Right atrium auricular region (tissue), 2 donors: ENCODE measurements around the gene TMEM202. TPM values are rescaled to one million over a fixed set of nuclear protein-coding genes. Genes with fewer than 3 reads are reported as not detected.
A peak's percentile ranks its signal among the peaks of the same experiment; 100 is the strongest.

Experiments
- DNase-seq: peaks from one replicate; pipeline ENCODE4 v3.0.0-alpha.2; 2019; ENCODE audit warnings: low spot score
- H3K27ac ChIP-seq, 2 donors: fragments of 200-600 bp; sonication (generic); 1 replicate in 1 of 2; 2 replicates in 1 of 2; pipeline ENCODE4 v1.5.1; 2016 to 2019
- H3K27me3 ChIP-seq, 2 donors: fragments of 200-600 bp; sonication (generic); one replicate each; pipeline versions ENCODE4 v1.5.1 to v1.6.0; 2017 to 2019
- H3K36me3 ChIP-seq: fragments of 200-600 bp; sonication (generic); one replicate; pipeline ENCODE4 v1.5.1; 2016
- H3K4me1 ChIP-seq, 2 donors: fragments of 200-600 bp; sonication (generic); one replicate each; pipeline versions ENCODE4 v1.5.1 to v1.6.0; 2017 to 2019
- H3K4me3 ChIP-seq, 2 donors: fragments of 200-600 bp; sonication (generic); 1 replicate in 1 of 2; 2 replicates in 1 of 2; pipeline ENCODE4 v1.5.1; 2017 to 2019; ENCODE audit warnings: mild to moderate bottlenecking in 1 of 2, moderate library complexity in 1 of 2
- H3K9me3 ChIP-seq, 2 donors: fragments of 200-600 bp; sonication (generic); one replicate each; pipeline ENCODE4 v1.5.1; 2019
- CTCF ChIP-seq, 2 donors: fragments of 200-600 bp; sonication (generic); IDR thresholded peaks; one replicate each; pipeline ENCODE4 v1.5.1; 2019; ENCODE audit warnings: antibody characterized with exemption in 2 of 2
- total RNA-seq, 2 donors: library from RNA; depleted of rRNA; stranded (reverse); fragments of >200 nt; gene quantifications; one replicate each; pipeline ENCODE4 v1.1.0, GENCODE V29; 2016

The TMEM202 gene
- total RNA-seq, 2 donors from 2014 or later = not detected

GRCh38 chr15:72361176-72361575 is 36.9 kb upstream of the TMEM202 start:
- no peak overlapping the region for H3K4me3 ChIP-seq
- peaks cover 8% of the 10 kb centered on the region for H3K36me3 ChIP-seq
- no peaks in the 10 kb centered on the region for H3K9me3 ChIP-seq
- H3K4me1 ChIP-seq = peaks cover 0 to 31% of the 10 kb centered on the region in 2 donors
- no peak for TF ChIP-seq CTCF (IDR thresholded peaks at IDR 0.05)
- H3K27ac ChIP-seq = no peak overlapping the region
- no peak for DNase-seq
- no peaks in the 10 kb centered on the region for H3K27me3 ChIP-seq

DNA sequence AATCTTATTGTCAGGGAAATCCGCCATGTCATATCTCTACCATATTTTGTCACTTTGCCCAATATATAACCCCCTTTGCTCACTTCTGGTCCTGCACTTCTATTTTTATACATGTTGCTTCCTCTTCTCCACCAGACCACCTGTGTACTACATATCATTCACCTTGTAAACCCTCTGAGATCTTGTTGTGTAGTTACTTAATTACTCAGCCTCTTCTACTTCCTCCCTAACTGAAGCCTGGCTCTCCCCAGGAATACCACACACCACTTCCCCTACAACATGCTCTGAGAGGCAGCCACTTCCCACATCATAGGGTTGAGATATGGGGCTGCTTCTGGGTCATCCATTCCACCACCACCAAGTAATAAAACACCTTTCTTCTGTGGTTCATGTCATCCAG is 32.3 kb upstream of the TMEM202 start:
- Histone ChIP-seq H3K27ac (no peak overlapping the region), H3K4me1 (peaks cover 0 to 16% of the 10 kb centered on the region in 2 donors), H3K4me3 (no peak overlapping the region), H3K36me3 (no peaks in the 10 kb centered on the region), H3K9me3 (no peaks in the 10 kb centered on the region), H3K27me3 (no peaks in the 10 kb centered on the region)
- no peak for DNase-seq
- TF ChIP-seq CTCF (IDR thresholded peaks at IDR 0.05) = no peak

DNA sequence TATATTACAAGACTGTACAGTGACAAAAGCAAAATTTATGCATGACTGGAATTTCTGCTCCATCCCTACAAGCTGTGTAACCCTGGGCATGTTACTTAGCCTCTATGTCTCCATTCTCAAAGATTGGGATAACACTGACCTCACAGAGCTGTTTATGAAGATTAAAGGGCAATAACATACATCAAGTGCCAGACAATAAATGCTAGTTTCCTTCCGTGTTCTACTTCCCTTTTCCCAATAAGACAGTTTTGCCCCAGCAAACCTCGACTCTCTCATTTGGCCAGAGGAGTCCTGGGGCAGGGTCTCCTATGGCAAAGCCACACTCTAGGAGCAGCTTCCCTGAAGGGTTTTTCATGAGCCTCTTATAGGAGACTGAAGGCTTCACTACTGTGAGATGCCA is 29.8 kb upstream of the TMEM202 start:
- no peak overlapping the region for H3K4me3 ChIP-seq
- no peaks in the 10 kb centered on the region for H3K27me3 ChIP-seq
- no peaks in the 10 kb centered on the region for H3K9me3 ChIP-seq
- H3K27ac ChIP-seq = no peak overlapping the region
- peaks cover 0 to 17% of the 10 kb centered on the region in 2 donors for H3K4me1 ChIP-seq
- no peak for DNase-seq
- no peak for TF ChIP-seq CTCF (IDR thresholded peaks at IDR 0.05)
- no peaks in the 10 kb centered on the region for H3K36me3 ChIP-seq

DNA sequence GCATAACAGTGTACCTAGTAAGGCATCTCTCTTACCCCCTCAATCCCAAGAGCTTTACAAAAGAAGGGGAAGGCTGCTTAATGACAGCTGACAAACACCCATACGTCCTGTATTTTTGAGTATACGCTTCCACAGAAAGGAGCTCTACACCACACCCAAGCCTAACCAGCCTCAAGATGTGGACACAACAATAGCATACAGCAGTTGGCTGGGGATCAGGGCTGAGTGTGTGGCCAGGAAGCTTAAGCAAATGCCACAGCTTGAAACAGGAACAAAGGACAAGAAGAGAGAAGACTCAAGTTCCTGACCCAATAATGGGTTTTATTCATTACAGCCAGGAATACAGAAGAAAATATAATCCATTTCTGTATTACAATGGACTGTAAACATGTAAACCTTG is 29.2 kb upstream of the TMEM202 start:
- no peak for TF ChIP-seq CTCF (IDR thresholded peaks at IDR 0.05)
- peaks cover 0 to 17% of the 10 kb centered on the region in 2 donors for H3K4me1 ChIP-seq
- peak; percentile 64 for DNase-seq
- no peak overlapping the region for H3K27ac ChIP-seq
- no peaks in the 10 kb centered on the region for H3K36me3 ChIP-seq
- H3K4me3 ChIP-seq = no peak overlapping the region
- H3K27me3 ChIP-seq = no peaks in the 10 kb centered on the region
- no peaks in the 10 kb centered on the region for H3K9me3 ChIP-seq

- H3K27me3 ChIP-seq = no peaks in the 10 kb centered on the region
- no peak for TF ChIP-seq CTCF (IDR thresholded peaks at IDR 0.05)
- H3K27ac ChIP-seq = no peak overlapping the region
- H3K36me3 ChIP-seq = no peaks in the 10 kb centered on the region
- no peak for DNase-seq
- no peaks in the 10 kb centered on the region for H3K9me3 ChIP-seq
- H3K4me1 ChIP-seq = peaks cover 0 to 28% of the 10 kb centered on the region in 2 donors
- H3K4me3 ChIP-seq = no peak overlapping the region
Measured at GRCh38 chr15:72369964-72370363, 28.1 kb upstream of the TMEM202 start.

DNA sequence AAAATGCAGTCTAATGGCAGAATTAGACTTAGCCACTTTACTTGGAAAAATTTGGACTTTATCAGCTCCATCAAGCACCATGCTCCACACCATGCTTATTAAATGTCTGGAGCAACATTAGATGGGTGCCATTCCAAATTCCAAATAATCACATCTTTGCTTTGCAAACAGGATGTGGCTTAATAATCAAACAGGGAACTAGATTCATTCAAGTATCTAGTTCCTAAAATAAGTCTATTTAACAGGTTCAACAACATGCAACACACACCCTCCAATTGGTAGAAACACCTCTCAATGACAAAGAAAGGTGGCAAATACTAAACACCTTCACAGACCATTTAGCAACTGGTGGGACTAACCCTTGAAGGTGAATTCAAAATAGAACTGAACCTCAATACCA is 25.7 kb upstream of the TMEM202 start:
- H3K4me3 ChIP-seq = no peak overlapping the region
- H3K4me1 ChIP-seq = peaks cover 0 to 42% of the 10 kb centered on the region in 2 donors
- H3K9me3 ChIP-seq = no peaks in the 10 kb centered on the region
- H3K27ac ChIP-seq = no peak overlapping the region
- TF ChIP-seq CTCF (IDR thresholded peaks at IDR 0.05) = no peak
- no peaks in the 10 kb centered on the region for H3K27me3 ChIP-seq
- no peak for DNase-seq
- H3K36me3 ChIP-seq = no peaks in the 10 kb centered on the region
